H1 (cell line): Measurements from ENCODE around the gene GH2. TPM values are rescaled to one million over a fixed set of nuclear protein-coding genes. Genes with fewer than 3 reads are reported as not detected.
"Not testable (repeated sequence)": the region's sequence is repeated elsewhere in the genome, so short reads cannot be mapped to it uniquely, and the experiment has no call there.

Experiments
- CTCF ChIA-PET: fragments of 300-600 bp; sonication (Branson Sonifier 250); formaldehyde crosslinking; loops from one replicate; lab custom pipeline; 2021; ENCODE audit not compliant: partially characterized antibody; lab: Charles Lee
- POLR2A ChIA-PET: fragments of 300-600 bp; sonication (Branson Sonifier 250); formaldehyde crosslinking; loops from one replicate; lab custom pipeline; 2021; ENCODE audit warnings: inconsistent platforms; ENCODE audit not compliant: partially characterized antibody; lab: Charles Lee
- DNase-seq, 2 experiments: peaks; one replicate each; pipeline versions ENCODE4 v3.0.0 to v3.0.0-alpha.2; 2010 to 2022; ENCODE audit warnings: low spot score in 2 of 2, low read depth in 1 of 2, mixed read lengths in 1 of 2
- FAIRE-seq: peaks from 2 replicates; lab custom pipeline; 2011; peaks lifted over from hg19 to GRCh38; lab: Jason Lieb, UNC
- H2AFZ ChIP-seq: 2 replicates; pipeline ENCODE4 v1.8.1; 2012; ENCODE audit warnings: low read length, inconsistent platforms
- H2AK5ac ChIP-seq: 2 replicates; pipeline ENCODE4 v1.6.1; 2013; ENCODE audit warnings: low read depth, low read length
- H2BK120ac ChIP-seq: replicated peaks from 2 replicates; pipeline ENCODE3; 2013; ENCODE audit warnings: low read depth, low read length, inconsistent platforms
- H2BK12ac ChIP-seq: 2 replicates; pipeline ENCODE4 v1.6.1; 2013; ENCODE audit warnings: low read depth, low read length
- H2BK15ac ChIP-seq: 2 replicates; pipeline ENCODE4 v1.6.1; 2013; ENCODE audit warnings: low read length
- H2BK20ac ChIP-seq: 2 replicates; pipeline ENCODE4 v1.6.1; 2013; ENCODE audit warnings: low read length
- H2BK5ac ChIP-seq: 2 replicates; pipeline ENCODE4 v1.6.1; 2013; ENCODE audit warnings: low read depth, low read length
- H3K14ac ChIP-seq: 2 replicates; pipeline ENCODE4 v1.6.1; 2013; ENCODE audit warnings: inconsistent platforms; ENCODE audit not compliant: insufficient read length
- H3K18ac ChIP-seq: 2 replicates; pipeline ENCODE4 v1.6.1; 2013; ENCODE audit warnings: low read length; ENCODE audit errors: extremely low read depth
- H3K23ac ChIP-seq: 2 replicates; pipeline ENCODE4 v1.6.1; 2013; ENCODE audit warnings: inconsistent platforms; ENCODE audit not compliant: insufficient read length
- H3K23me2 ChIP-seq: 2 replicates; pipeline ENCODE4 v1.6.1; 2013; ENCODE audit warnings: low read depth, low read length
- H3K27ac ChIP-seq: 2 replicates; pipeline ENCODE4 v1.6.1; 2011; ENCODE audit warnings: low read depth, low read length, inconsistent platforms
- H3K27me3 ChIP-seq, 4 experiments: replicated peaks in 1 of 4; 1 replicate in 1 of 4; 2 replicates in 3 of 4; pipeline versions ENCODE4 v1.6.1 to v1.8.1; 2011 to 2013; ENCODE audit warnings: low read length in 3 of 4, mild to moderate bottlenecking in 3 of 4, inconsistent platforms in 2 of 4, mixed read lengths in 2 of 4, moderate library complexity in 1 of 4; ENCODE audit not compliant: control insufficient read depth in 3 of 4, insufficient read depth in 3 of 4; ENCODE audit errors: extremely low read depth in 1 of 4
- H3K36me3 ChIP-seq, 4 experiments: 2 replicates each; pipeline versions ENCODE4 v1.6.1 to v1.8.1; 2011 to 2013; ENCODE audit warnings: mild to moderate bottlenecking in 4 of 4, low read length in 3 of 4, moderate library complexity in 2 of 4, control low read depth in 1 of 4, inconsistent platforms in 1 of 4; ENCODE audit not compliant: insufficient read depth in 4 of 4, control insufficient read depth in 2 of 4
- H3K4ac ChIP-seq: replicated peaks from 2 replicates; pipeline ENCODE3; 2013; ENCODE audit warnings: low read length, low read depth, mixed read lengths, inconsistent platforms; ENCODE audit not compliant: insufficient read length
- H3K4me1 ChIP-seq, 4 experiments: replicated peaks in 1 of 4; 1 replicate in 1 of 4; 2 replicates in 3 of 4; pipeline versions ENCODE4 v1.6.1 to v1.8.1; 2011 to 2013; ENCODE audit warnings: low read length in 3 of 4, inconsistent platforms in 2 of 4, mixed read lengths in 1 of 4; ENCODE audit not compliant: insufficient read depth in 4 of 4, control insufficient read depth in 3 of 4
- H3K4me2 ChIP-seq, 2 experiments: 2 replicates each; pipeline versions ENCODE4 v1.6.1 to v1.8.1; 2011 to 2013; ENCODE audit warnings: low read depth in 2 of 2, low read length in 2 of 2, control low read depth in 1 of 2, inconsistent platforms in 1 of 2, mild to moderate bottlenecking in 1 of 2; ENCODE audit not compliant: insufficient read depth in 1 of 2
- H3K4me3 ChIP-seq, 4 experiments: fragments of 200-600, 300-600 bp in 1 of 4; sonication (generic), shearing (Covaris generic), sonication (Bioruptor Twin) in 1 of 4; 2 replicates each; pipeline versions ENCODE4 v1.5.1 to v1.8.1; 2011 to 2016; ENCODE audit warnings: low read length in 4 of 4, low read depth in 3 of 4, control low read depth in 2 of 4, inconsistent platforms in 2 of 4, mild to moderate bottlenecking in 2 of 4, mixed read lengths in 1 of 4, moderate library complexity in 1 of 4; ENCODE audit not compliant: insufficient read depth in 2 of 4; ENCODE audit errors: extremely low read depth in 1 of 4
- H3K56ac ChIP-seq: replicated peaks from 2 replicates; pipeline ENCODE3; 2013; ENCODE audit warnings: low read depth, mild to moderate bottlenecking, mixed read lengths, low read length, inconsistent platforms; ENCODE audit not compliant: insufficient read length
- H3K79me1 ChIP-seq: 2 replicates; pipeline ENCODE4 v1.6.1; 2013; ENCODE audit warnings: low read depth, low read length, control low read depth
- H3K79me2 ChIP-seq, 2 experiments: 2 replicates each; pipeline versions ENCODE4 v1.6.1 to v1.8.1; 2012 to 2013; ENCODE audit warnings: low read length in 2 of 2, mild to moderate bottlenecking in 2 of 2, inconsistent platforms in 1 of 2; ENCODE audit not compliant: insufficient read depth in 2 of 2, control insufficient read depth in 1 of 2
- H3K9ac ChIP-seq, 4 experiments: replicated peaks in 1 of 4; 1 replicate in 1 of 4; 2 replicates in 3 of 4; pipeline versions ENCODE4 v1.6.1 to v1.8.1; 2011 to 2013; ENCODE audit warnings: low read depth in 3 of 4, low read length in 3 of 4, control low read depth in 2 of 4, mild to moderate bottlenecking in 2 of 4, moderate library complexity in 2 of 4, inconsistent platforms in 1 of 4; ENCODE audit errors: extremely low read depth in 1 of 4
- H3K9me3 ChIP-seq, 2 experiments: 2 replicates each; pipeline versions ENCODE4 v1.6.1 to v1.8.1; 2012 to 2013; ENCODE audit warnings: mild to moderate bottlenecking in 2 of 2, moderate library complexity in 2 of 2, control low read depth in 1 of 2, inconsistent platforms in 1 of 2, low read depth in 1 of 2, low read length in 1 of 2, mixed read lengths in 1 of 2; ENCODE audit not compliant: insufficient read depth in 2 of 2
- H4K20me1 ChIP-seq, 2 experiments: replicated peaks in 1 of 2; 2 replicates each; pipeline versions ENCODE3 to v1.8.1; 2011 to 2013; ENCODE audit warnings: inconsistent platforms in 2 of 2, low read length in 2 of 2, mild to moderate bottlenecking in 1 of 2; ENCODE audit not compliant: insufficient read depth in 2 of 2, control insufficient read depth in 1 of 2
- H4K5ac ChIP-seq: 2 replicates; pipeline ENCODE4 v1.6.1; 2013; ENCODE audit warnings: low read length, low read depth, mixed read lengths, inconsistent platforms; ENCODE audit not compliant: insufficient read length
- H4K8ac ChIP-seq: 2 replicates; pipeline ENCODE4 v1.8.0; 2013; ENCODE audit warnings: mild to moderate bottlenecking, moderate library complexity, low read length, inconsistent platforms; ENCODE audit not compliant: insufficient read depth; ENCODE audit errors: extremely low read depth
- H4K91ac ChIP-seq: replicated peaks from 2 replicates; pipeline ENCODE3; 2013; ENCODE audit warnings: low read length, mixed read lengths, inconsistent platforms; ENCODE audit not compliant: insufficient read length
- WGBS, 2 experiments: shearing (Covaris generic) in 1 of 2; methylation state at CpG; one replicate each; pipeline versions ENCODE4 v1.1.6 to v1.1.7; 2013 to 2015; ENCODE audit warnings: low lambda C conversion rate in 2 of 2, mixed read lengths in 2 of 2, inconsistent platforms in 1 of 2, low coverage in 1 of 2, missing lambda C conversion rate in 1 of 2; ENCODE audit not compliant: insufficient replicate concordance in 2 of 2, insufficient coverage in 1 of 2, insufficient read length in 1 of 2; ENCODE audit errors: extremely low coverage in 1 of 2, missing lambda C conversion rate in 1 of 2; 5-methylcytosine and 5-hydroxymethylcytosine counted together
- polyA plus RNA-seq, 7 experiments: library from polyadenylated mRNA; depleted of rRNA in 3 of 7; stranded (reverse) in 5 of 7; unstranded in 2 of 7; fragments of >200 nt in 5 of 7; fragments of 200-250 nt in 2 of 7; gene quantifications; 1 replicate in 5 of 7; 2 replicates in 1 of 7; 4 replicates in 1 of 7; pipeline versions ENCODE4 v1.2.1 to v1.2.3, GENCODE V29; 2011 to 2013; ENCODE audit warnings: missing spikeins in 2 of 7, mixed read lengths in 2 of 7
- total RNA-seq: library from RNA; stranded (reverse); fragmentation: NEBNext Ultra II Directional; extraction: Animal tissue kit (Norgen Biotek cat#: 25700); gene quantifications from 2 replicates; pipeline ENCODE4 v1.2.1, GENCODE V29; 2021

Gene GH2
- total and polyA plus RNA-seq, 2 of the 8 experiments (the other 6 are each of a cell fraction or from before 2014, with no cell fraction given), result 0.60 to 1.5 TPM

- H3K4me2 ChIP-seq, H3K56ac ChIP-seq, H2AFZ ChIP-seq, H2AK5ac ChIP-seq, H4K8ac ChIP-seq, H2BK120ac ChIP-seq, H3K14ac ChIP-seq, DNase-seq, H3K79me1 ChIP-seq, H3K36me3 ChIP-seq, H3K27ac ChIP-seq, H2BK5ac ChIP-seq, H4K20me1 ChIP-seq, H2BK15ac ChIP-seq, FAIRE-seq, H3K23ac ChIP-seq, H3K27me3 ChIP-seq, H3K79me2 ChIP-seq, H4K5ac ChIP-seq, H3K4me1 ChIP-seq, H2BK12ac ChIP-seq, H4K91ac ChIP-seq, H3K4ac ChIP-seq, H3K18ac ChIP-seq, H3K23me2 ChIP-seq, H3K4me3 ChIP-seq, H3K9me3 ChIP-seq, H3K9ac ChIP-seq, H2BK20ac ChIP-seq: not testable (repeated sequence)
- WGBS, 2 experiments, result 94% methylated on average over 6 of the region's 6 CpGs; no CpG with 5 or more reads in 1 of the 2 experiments
- ChIA-PET CTCF (interaction anchor here (1.1 to 9.9 kb wide), 10 partner anchors 9 to 235 kb away, joined by 3 to 45 read pairs (median 10); partner anchors contain the start of genes CSHL1 and GH1), POLR2A (interaction anchor here (0.8 kb wide), 1 partner anchor 12 kb away, joined by 3 read pairs; the partner anchor contains the start of gene CSHL1)
Observed at GRCh38 chr17:63898899-63899798, 17.4 kb upstream of the GH2 start.
